Measurements from ENCODE around the gene BRSK2.
A peak's percentile ranks its signal among the peaks of the same experiment; 100 is the strongest.

Gene BRSK2

GRCh38 chr11:1398528-1399235 lies 8.9 kb downstream of the BRSK2 start:
- no peak for FAIRE-seq

GRCh38 chr11:1399386-1400316 lies 9.9 kb downstream of the BRSK2 start:
- TF ChIP-seq, protein P1, sequence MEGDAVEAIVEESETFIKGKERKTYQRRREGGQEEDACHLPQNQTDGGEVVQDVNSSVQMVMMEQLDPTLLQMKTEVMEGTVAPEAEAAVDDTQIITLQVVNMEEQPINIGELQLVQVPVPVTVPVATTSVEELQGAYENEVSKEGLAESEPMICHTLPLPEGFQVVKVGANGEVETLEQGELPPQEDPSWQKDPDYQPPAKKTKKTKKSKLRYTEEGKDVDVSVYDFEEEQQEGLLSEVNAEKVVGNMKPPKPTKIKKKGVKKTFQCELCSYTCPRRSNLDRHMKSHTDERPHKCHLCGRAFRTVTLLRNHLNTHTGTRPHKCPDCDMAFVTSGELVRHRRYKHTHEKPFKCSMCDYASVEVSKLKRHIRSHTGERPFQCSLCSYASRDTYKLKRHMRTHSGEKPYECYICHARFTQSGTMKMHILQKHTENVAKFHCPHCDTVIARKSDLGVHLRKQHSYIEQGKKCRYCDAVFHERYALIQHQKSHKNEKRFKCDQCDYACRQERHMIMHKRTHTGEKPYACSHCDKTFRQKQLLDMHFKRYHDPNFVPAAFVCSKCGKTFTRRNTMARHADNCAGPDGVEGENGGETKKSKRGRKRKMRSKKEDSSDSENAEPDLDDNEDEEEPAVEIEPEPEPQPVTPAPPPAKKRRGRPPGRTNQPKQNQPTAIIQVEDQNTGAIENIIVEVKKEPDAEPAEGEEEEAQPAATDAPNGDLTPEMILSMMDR (IDR thresholded peaks at IDR 0.05; ENCODE audit: insufficient read depth, missing control alignments) = no peak
- FAIRE-seq = no peak
- no peak for DNase-seq (ENCODE audit: insufficient read length, low spot score)

More at GRCh38 chr11:1398528-1399235, 8.9 kb downstream of the BRSK2 start:
- TF ChIP-seq, protein P1 (IDR thresholded peaks at IDR 0.05; ENCODE audit: insufficient read depth, missing control alignments) = no peak
- no peak for DNase-seq (ENCODE audit: insufficient read length, low spot score)

DNA sequence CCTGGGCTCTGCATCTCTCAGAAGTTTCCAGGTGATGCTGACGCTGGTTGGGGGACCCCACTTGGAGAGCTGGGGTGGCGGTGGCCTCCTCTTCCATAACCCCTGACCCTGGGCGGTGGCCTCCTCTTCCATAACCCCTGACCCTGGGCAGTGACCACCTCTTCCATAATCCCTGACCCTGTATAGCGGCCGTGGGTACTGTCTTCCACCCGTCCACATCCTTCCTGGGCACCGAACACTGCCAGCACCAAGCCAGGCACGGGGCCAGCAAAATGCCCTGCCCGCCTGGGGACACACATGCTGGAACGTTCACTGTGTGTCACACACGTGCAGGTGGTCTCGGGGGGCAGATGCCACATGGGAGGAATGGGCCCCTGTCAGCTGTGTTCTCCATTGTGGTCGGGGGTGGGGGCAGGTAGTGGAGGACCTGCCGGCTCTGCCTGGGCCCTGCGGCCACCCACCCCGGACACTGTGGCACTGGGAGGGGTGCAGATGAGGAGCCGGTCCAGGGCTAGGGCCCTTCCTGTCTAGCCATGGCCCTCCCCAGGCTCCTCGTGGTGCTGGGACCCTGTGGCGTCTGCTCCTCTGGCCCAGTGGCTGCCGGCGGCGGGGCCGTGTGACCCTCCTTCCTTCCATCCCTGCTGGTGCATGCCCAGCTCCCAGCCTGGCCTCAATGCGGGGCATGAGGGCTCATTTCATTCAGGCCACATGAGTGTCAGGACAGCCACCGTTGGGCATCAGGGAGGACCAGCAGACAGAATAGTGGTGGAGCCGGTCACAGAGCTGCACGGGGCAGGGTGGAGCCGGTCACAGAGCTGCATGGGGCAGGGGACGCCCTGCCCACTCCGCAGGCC lies 10.8 kb downstream of the BRSK2 start:
- DNase-seq (ENCODE audit: insufficient read length, low spot score) = no peak
- no peak for FAIRE-seq
- TF ChIP-seq, protein P1 (IDR thresholded peaks at IDR 0.05; ENCODE audit: insufficient read depth, missing control alignments) = no peak

DNA sequence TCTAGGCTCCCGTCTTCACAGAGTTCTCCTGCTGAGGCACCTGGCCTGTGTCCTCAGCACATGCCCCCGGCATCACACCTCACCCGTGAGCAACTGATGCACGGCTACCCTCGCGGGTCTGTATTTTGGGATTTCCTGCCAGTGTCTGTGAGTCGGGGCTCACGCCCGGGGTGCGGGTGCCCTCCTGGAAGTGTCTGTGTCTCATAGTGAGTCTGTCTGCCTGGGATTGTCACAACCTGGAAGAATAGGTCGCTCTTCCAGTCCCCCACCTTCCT lies 11.4 kb downstream of the BRSK2 start:
- TF ChIP-seq, protein P1 (IDR thresholded peaks at IDR 0.05; ENCODE audit: insufficient read depth, missing control alignments) = no peak
- FAIRE-seq (no peak), DNase-seq (ENCODE audit: insufficient read length, low spot score) (no peak)

- FAIRE-seq (no peak), DNase-seq (ENCODE audit: insufficient read length, low spot score) (no peak)
These were observed 12.0 kb downstream of the BRSK2 start for GRCh38 chr11:1401656-1402221.

GRCh38 chr11:1402355-1403077 lies 12.8 kb downstream of the BRSK2 start:
- TF ChIP-seq, protein P1 (IDR thresholded peaks at IDR 0.05; ENCODE audit: insufficient read depth, missing control alignments) = no peak
- DNase-seq (ENCODE audit: insufficient read length, low spot score) (peak; percentile 58), FAIRE-seq (no peak)

More at GRCh38 chr11:1401656-1402221, 12.0 kb downstream of the BRSK2 start:
- TF ChIP-seq, protein P1 (IDR thresholded peaks at IDR 0.05; ENCODE audit: insufficient read depth, missing control alignments) = no peak

Data from D721Med (cell line).